A204.1 (cell line): ENCODE measurements around the gene TVP23C.
"Not testable (repeated sequence)": the region's sequence is repeated elsewhere in the genome, so short reads cannot be mapped to it uniquely, and the experiment has no call there.

Source experiments
- FAIRE-seq: peaks from 2 replicates; lab custom pipeline; 2012; peaks lifted over from hg19 to GRCh38; lab: Jason Lieb, UNC

Gene TVP23C

DNA sequence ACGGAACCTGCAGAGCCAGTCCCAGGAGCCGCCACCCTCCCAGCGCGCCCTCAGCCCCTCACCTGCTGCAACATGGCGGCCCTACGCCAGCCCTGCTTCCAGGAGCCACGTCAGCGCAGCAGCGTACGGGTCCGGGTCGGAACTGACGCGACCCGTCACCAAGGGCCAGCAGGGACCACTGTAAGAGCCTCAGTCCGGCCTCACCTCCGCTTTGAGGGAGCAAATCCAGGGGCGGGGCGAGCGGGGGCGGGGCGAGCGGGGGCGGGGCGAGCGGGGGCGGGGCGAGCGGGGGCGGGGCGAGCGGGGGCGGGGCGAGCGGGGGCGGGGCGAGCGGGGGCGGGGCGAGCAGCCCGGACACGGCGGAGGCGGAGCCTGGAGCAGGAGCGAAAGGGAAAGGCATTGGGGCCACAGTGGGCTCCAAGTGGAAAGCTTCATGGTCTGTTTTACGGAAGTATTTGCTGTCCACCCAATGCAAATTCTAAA is at the start of gene TVP23C:
TSS of gene TVP23C (minus strand) at position 109 of the 483 bp plus-strand sequence. CDS start at position 74, 35 bp downstream.
- not testable (repeated sequence) for FAIRE-seq

DNA sequence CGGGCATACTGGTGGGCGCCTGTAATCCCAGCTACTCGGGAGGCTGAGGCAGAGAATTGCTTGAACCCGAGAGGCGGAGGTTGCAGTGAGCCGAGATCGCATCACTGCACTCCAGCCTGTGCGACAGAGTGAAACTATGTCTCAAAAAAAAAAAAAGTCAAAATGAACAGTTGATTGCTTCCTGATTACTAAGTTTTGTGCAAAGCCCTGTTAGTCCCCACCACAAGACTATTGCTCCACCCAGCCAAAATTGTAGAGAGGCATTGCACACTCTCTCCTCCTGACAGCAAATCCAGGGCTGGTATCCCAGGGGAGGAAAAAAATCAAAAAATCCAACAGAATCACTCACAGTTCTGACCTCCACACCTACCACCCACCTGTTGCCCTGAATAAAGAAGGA is 29.7 kb upstream of the TVP23C start:
- FAIRE-seq, result not testable (repeated sequence)

DNA sequence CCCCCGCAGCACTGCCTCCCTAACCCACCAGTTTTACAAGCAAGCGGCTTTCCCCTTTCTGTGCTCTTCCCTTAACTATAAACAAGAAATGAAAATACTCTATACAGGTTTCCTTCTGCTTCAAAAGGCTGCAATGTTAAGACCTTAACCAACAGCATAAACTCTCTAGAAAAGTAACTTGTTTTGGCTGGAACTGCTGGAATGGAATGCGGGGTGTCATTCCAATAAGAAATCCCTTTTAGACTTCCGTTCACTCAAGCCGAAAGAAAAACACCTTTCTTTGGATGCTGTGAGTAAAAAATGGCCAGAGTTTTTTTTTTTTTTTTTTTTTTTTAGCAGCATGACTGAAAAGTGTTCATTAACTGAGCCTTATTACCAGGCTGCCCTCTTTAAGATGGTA is 28.7 kb upstream of the TVP23C start:
- FAIRE-seq, result not testable (repeated sequence)

DNA sequence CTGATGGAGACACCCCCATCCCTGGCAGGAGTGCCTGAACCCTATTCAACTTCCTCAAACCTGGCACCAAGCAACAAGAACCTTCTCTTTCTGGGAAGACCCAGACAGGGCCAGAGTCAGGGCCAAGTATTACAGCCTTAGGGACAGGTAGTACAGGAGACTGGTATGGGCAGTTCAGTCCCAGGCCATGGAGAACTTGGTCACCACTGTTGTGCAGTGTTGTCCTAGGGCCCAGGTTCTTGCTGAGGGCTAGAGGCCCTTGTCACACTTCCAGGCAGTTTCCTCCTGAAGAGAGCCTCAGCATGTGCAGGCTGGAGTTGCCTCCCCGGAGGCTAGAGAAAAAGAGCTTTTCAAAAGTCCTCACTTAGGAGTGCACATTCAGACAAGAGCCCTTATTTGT is 27.6 kb upstream of the TVP23C start:
- not testable (repeated sequence) for FAIRE-seq

DNA sequence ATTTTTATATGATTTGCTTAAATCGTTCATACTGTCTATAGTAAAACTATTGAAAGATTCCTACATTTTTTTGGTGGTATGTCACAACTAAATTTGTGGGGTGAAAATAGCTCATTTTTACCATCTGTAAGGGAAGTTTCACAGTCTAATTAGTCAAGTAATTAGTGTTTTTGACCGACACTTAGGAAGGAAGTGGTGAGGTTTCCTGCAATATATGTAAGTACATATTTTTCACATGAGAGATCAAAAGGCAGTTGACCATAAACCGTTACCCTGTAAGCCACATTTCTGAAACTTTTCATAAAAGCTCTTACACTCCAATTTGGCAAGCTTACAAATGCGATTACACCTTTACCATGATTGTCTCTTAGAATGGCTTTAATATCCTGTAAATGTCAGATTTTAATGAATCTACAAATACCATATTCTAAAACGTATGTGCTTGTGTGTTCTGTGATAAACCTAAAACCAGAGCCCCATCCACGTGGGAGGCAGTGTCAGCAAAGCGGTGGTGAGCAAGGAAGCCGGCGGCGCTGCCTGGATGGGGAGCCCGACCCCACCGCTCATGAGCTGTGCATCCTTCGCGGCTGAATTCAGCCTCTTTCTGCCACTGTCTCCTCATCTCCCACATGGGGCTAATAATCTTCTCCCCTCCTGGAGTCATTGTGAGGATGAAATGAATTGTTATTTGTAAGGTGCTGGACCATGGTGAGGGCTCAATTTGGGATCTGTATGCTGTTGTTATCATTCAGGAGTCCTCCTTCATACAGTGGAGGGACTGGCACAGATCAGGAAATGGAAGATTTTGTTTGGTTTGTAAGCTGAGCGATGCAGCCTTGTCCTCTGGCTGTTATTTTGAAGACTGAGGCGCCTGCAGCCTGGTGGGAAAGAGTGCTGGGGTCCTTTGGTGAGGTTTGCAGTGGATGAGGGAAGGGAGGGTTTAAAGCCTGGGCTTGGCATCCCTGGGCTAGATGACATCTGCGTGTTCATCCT is 26.6 kb upstream of the TVP23C start:
- not testable (repeated sequence) for FAIRE-seq

DNA sequence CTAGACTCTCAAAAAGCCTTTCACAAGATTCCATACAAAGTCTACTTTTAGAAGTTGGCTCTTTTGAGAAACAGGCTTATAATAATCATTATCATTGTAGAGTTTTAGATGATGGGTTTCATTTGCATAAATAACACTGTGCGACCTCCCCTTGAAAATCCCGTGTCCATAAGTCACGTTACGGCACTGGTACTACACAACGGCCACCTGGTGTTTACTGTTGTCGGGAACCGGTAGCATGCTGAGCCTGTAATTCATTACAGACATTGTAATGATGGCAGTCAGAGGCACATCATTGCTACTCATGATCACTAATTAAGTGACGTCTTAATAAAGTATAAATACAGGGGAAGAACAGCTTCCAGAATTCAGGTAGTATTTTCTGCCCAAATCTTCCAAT is 24.7 kb upstream of the TVP23C start:
- FAIRE-seq, result not testable (repeated sequence)

DNA sequence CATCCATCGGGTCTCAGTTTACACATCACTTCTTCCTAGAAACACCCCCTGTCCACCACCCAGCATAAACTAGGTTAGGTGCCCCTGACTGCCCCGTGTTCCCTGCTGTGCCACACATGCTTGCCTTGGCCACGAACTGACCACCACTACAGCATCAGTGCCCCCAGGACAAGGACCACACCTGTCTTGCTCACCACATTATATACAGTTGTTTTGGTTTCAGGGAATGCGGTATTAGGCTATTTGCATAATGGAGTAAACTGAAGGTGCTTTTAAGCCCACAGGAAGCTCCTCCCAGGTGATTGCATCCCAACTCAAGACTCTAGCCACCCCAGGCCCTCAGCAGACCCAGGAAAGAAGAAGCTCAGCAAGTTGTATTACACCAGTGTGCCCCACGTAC is 20.0 kb upstream of the TVP23C start:
- not testable (repeated sequence) for FAIRE-seq

DNA sequence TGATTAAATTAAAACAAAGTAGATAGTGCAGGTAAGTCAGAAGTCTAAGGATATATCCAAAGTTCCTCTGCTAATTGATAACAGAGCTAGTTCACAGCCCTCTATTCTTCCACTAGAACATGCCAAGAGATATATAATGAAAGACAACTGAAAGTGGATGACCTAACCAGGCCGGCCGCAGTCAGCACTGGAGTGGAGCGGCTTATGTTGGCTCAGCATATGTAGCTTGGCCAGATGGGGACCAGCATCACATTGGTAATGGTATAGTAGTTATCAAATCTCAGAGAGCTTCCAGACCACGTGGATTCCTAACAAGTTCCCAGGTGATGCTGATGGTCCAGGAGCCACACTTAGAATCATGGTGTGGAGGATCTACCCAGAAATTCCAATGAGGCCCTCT is 18.2 kb upstream of the TVP23C start:
- not testable (repeated sequence) for FAIRE-seq

DNA sequence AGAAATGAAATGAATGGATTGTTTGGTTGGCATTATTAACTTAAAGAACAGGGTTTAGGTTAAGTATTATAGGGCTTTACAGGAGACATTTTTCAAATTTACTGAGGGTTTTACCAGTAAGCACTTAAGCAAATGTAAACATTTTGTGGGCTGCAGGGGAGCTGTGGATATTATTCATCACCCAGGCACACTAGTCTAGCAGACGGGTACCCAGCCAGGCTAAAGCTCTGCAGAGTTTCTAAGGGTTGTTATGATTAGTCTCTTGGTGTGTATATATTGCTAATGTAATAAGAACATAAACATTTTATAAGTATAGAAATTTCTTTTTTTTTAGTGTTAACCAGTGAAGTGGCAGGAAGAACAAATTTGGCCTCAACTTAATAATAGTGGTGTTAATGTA is 13.6 kb upstream of the TVP23C start:
- not testable (repeated sequence) for FAIRE-seq

DNA sequence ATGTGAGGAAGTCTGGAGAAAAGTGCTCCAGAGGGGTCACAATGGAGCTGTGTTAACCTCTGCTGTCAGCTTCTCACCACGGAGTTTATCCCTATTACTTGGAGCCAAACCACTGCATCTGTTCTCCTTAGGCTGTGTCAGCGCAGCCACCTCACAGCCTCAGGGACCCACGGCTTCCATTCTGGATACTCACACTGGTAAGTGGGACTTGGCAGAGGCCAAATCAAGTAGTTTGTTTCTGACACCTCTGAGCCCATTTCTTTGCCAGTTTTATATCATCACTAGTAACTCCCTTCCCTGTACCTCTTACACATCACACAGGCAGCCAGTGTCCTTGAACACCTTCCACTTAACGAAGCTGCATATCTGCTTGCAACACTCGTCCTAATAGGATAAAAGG is 11.4 kb upstream of the TVP23C start:
- not testable (repeated sequence) for FAIRE-seq

DNA sequence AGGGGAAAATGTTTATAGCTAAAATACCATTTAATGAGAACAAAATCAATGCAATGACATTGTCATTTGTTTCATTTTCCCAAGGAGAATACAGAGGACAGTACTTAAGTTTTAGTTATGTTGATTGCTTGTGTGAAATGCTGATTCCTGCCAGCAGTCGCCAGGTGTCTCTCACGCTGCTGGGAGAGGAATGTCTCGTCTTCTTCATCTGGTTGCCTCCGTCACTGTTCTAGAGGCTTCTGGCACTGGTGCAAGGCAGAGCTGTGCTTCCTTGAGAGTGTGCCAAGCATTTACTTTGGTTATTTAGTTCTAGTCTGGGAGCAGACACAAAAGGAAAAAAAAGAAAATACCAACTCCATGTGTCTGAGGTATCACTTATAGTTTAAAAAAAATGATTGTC is 10.6 kb upstream of the TVP23C start:
- FAIRE-seq, result not testable (repeated sequence)

DNA sequence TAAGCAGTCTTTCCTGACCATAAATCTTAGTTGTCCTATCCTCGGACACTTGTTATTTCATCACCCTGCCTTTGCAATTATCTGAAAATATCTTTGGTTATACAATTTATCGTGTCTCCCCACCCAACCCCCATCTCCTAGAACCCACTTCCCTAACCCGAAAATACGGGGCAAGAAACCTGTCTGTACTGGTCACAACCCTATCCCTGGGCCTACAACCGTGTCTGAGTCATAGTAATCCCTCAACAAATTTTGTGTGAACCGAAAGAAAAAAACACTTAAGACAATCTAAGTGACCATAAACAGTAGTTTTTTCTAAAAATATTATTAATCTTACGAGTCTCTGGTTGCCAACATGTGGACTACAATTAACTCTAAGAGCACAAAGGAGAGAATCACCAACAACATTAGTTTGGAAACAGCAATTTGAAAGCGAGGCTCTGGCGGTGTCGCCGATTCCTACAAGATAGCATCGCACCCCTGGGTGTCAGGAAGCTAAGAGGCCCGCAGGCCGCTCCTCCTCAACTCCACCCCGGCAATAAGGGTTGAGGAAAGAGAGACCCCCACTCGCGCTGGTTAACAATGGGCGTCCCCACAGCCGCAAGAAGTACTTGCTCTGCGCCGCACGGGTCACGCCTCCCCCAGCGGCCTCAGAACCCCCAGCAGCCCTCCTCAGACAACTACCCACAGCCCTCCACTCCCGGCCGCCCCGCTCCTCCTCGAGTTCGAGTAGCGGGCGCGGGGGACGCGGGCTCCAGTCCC is 489 bp downstream of the TVP23C start:
- FAIRE-seq, result not testable (repeated sequence)

DNA sequence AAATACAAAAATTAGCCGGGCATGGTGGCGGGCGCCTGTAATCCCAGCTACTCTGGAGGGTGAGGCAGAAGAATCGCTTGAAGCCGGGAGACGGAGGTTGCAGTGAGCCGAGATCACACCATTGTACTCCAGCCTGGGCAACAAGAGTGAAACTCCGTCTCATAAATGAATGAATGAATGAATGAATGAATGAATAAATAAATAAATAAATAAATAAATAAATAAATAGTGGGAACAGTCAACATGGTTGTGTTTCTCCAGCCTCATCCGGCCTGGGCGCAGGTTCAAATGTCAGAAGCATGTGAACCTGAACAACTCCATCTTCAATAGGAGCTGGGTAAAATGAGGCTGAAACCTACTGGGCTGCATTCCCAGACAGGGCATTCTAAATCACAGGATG is 1.8 kb downstream of the TVP23C start:
- not testable (repeated sequence) for FAIRE-seq

DNA sequence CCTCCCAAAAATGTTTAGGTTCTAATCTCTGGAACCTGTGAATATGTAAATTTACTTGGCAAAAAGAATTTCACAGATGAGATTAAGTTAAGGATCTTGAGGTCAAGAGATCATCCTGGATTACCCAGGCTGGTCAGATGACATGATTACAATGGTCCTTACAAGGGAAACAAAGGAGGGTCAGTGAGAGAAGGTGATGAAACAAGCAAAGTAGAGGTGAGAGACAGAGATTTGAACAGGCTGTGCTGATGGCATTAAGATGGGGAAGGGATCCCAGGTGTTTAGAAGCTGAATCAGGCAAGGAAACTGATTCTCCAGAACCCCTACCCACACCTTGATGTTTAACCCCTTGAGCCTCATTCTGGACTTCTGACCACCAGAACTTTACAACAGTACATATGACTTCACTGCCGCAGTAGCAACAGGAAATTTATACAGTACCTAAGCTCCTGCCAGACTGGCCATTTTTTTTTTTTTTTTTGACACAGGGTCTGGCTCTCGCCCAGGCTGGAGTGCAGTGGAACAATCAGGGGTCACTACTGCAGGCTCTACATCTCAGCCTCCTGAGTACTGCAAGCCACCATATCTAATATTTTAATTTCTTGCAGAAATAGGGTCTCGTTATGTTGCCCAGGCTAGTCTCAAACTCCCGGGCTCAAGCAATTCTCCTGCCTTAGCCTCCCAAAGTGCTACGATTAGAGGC is 4.7 kb downstream of the TVP23C start:
- FAIRE-seq, result not testable (repeated sequence)

DNA sequence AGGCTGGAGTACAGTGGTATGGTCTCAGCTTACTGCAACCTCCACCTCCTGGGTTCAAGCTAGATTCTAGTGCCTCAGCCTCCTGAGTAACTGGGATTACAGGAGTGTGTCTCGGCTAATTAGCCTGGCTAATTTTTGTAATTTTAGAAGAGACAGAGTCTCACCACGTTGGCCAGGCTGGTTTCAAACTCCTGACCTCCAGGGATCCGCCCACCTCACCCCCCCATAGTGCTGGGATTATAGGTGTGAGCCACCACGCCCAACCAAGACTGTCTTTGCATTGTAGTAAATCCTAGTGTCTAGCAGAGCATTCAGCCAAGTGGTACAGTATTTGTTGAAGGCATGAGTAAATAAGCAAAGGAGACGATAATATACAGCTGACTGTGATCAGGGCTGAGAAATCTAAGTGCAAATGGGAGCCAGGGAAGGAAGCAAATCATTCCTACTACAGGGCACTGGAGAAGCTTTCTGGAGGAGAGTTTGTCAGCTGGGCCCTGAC is 5.9 kb downstream of the TVP23C start:
- not testable (repeated sequence) for FAIRE-seq

DNA sequence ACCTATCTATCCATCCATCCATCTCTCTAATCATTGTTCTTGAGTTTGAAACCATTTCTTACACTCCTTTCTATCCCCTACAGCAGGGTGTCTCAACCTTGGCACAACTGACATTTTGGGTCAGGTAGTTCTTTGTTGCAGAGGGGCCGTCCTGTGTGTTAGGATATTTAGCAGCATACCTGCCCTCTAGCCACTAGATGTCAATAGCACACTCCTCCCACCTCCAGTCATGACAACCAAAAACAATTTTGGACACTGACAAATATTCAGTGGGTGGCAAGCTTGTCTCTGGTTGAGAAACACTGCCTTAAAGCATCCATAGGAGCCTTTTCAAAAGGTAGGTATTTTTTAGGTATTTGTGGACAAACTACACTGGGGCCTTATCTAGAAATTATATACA is 10.4 kb downstream of the TVP23C start:
- not testable (repeated sequence) for FAIRE-seq

DNA sequence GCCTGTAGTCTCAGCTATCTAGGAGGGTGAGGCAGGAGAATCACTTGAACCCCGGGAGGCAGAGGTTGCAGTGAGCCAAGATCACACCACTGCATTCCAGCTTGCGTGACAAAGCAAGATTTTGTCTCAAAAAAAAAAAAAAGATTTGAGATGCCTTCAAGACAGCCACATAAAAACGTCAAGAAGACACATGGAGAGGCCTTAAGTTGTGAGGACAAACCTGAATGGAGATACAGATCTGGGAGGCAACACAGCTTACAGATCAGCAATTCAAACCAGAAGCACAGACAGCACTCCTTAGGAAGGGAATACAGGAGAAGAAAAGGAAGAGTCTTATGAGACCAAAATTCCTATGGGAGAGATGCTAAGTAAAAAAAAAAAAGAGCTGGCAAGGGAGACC is 13.7 kb downstream of the TVP23C start:
- not testable (repeated sequence) for FAIRE-seq

DNA sequence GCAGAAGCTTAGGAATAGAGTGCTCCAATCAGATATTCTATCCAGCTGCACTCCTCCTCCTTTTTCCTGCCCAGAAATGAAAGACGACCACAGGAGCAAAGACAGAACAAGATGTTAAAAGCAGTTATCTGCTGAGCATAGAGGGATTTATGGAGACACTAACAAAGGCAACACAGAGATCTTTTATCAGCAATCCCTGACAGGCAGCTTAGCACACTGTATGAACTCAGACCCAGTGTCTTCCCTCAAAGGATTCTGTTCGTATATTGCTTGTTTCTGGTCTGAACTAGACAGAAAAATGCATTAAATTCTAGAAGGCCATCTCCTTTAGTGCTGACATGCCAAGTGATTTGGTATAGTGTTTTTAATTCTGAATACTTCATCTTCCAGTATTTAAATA is 16.7 kb downstream of the TVP23C start:
- FAIRE-seq, result not testable (repeated sequence)

DNA sequence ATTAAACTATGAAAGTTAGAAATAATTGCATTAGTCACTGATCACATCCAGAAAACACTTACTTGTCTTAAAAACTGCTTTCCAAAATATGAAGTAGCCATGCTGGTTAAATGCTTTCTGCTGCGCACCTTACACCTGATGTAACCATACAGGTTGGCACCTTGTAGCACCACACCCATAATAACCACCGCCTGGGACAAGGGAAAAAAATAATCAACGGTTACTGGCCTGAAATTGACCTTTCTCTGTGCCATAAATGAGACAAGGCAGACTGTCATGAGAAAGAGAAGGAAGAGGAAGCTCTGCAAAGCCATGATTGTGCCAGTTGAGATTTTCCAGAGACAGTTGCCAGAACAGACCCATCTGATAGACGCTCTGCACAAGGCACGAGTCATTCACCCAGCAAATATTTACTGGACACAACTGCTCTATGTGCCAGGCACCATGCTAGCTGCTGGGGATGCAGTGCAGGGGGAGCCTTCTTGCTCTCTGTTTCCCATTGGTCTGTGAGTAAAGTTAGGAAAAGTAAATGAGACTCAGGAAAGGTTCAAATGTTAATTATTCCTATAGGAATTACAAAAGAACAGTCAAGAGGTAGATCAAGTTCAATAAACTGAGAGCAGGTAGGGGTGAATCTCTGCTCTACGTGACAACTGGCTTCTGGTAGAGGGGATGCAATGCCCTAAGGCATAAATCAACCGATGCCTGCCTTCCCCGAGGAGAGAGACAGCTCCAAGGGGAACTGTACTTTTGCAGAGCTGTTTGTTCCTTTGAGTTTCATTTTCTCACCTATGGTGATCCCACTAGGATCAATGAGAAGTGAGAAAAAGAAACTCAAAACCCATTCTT is 22.7 kb downstream of the TVP23C start:
- not testable (repeated sequence) for FAIRE-seq

DNA sequence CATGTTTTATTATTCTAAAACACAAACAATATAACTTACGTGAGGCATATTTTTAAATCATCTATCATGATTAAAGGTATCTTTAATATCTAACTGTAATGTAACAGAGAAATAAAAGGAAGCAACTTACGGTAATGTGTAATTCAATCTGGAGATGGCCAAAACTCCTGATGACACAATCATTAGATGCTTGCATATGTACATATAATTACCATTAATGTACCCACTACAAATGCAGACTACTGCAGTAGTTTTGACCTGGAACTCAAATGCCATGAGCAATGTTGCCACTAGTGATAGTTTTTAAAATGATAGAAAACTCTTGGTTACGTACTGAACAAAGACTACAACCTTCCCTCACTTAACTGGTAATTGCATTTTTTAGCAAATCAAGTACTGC is 30.2 kb downstream of the TVP23C start:
- FAIRE-seq, result not testable (repeated sequence)
